ENCODE measurements around the gene TXNDC12. TPM values are rescaled to one million over a fixed set of nuclear protein-coding genes. Genes with fewer than 3 reads are reported as not detected.

The TXNDC12 gene
- total RNA-seq, 1 donor from 2014 or later = 85.7 TPM

DNA sequence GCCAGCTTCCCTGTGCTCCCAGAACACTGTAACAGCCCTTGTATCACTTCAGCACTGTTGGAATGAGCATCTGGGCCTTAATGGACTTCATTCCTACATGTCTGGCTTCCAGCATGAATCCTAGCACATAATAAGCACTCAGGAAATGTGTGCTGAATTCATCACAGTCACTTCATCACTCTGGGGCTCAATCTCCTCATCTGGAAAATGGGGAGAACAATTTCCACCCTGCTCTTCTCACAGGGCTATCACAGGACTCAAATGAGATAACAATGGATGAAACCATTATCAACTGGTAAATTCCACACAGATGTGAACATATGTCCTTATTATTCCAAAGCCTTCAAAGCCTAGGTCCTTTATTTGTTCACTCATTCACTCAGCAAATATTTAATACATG is 76.9 kb downstream of the TXNDC12 start:
- no peak for DNase-seq (ENCODE audit: low read depth)
- no peak overlapping the region for H3K4me3 ChIP-seq (ENCODE audit: low read depth, low read length)
- TF ChIP-seq, protein P1, sequence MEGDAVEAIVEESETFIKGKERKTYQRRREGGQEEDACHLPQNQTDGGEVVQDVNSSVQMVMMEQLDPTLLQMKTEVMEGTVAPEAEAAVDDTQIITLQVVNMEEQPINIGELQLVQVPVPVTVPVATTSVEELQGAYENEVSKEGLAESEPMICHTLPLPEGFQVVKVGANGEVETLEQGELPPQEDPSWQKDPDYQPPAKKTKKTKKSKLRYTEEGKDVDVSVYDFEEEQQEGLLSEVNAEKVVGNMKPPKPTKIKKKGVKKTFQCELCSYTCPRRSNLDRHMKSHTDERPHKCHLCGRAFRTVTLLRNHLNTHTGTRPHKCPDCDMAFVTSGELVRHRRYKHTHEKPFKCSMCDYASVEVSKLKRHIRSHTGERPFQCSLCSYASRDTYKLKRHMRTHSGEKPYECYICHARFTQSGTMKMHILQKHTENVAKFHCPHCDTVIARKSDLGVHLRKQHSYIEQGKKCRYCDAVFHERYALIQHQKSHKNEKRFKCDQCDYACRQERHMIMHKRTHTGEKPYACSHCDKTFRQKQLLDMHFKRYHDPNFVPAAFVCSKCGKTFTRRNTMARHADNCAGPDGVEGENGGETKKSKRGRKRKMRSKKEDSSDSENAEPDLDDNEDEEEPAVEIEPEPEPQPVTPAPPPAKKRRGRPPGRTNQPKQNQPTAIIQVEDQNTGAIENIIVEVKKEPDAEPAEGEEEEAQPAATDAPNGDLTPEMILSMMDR (conservative IDR thresholded peaks at IDR 0.05; ENCODE audit: low read depth, low read length) = no peak

DNA sequence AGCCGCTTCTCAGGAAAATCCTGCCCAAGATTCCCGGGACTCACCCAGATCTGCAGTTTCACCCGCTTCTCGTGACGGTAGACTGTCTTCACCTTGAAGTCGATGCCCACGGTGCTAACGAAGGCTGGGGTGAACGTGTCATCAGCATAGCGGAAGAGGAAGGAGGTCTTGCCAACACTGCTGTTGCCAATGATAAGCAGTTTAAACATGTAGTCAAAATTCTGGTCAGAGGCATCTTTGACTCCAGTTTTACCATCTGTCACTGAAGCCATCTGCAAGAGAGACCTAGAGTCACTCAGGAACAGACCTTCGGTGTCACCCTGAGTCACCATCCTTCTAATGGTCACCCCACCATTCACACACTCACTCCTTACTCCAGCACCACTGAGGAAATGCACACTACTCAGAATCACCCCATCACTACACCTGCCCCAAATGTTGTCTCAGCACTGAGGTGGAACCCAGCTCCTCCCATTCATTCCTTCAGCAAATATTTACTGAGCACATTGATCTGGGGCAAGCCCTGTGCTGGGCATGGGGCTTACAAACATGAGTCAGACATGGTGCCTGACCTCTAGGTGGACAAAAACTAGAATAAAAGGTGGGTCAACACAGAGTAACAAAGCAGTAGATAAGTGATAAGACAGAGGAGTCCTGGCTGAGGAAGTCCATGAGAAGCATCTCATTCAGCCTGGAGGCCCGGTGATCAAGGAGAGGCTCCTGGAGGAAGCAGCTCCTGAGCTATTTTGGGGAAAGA is 78.0 kb downstream of the TXNDC12 start:
- TF ChIP-seq, protein P1 (conservative IDR thresholded peaks at IDR 0.05; ENCODE audit: low read depth, low read length) = no peak
- no peak for DNase-seq (ENCODE audit: low read depth)

GRCh38 chr1:51973587-51974474 is 81.2 kb downstream of the TXNDC12 start:
- no peak for DNase-seq (ENCODE audit: low read depth)
- TF ChIP-seq, protein P1 (conservative IDR thresholded peaks at IDR 0.05; ENCODE audit: low read depth, low read length) = no peak
- no peak overlapping the region for H3K4me3 ChIP-seq (ENCODE audit: low read depth, low read length)

More for the DNA sequence above, 78.0 kb downstream of the TXNDC12 start:
- H3K4me3 ChIP-seq (ENCODE audit: low read depth, low read length) = no peak overlapping the region

Other genes starting within 250 kb of the TXNDC12 start
- gene NRDC, start 176.5 kb downstream of the TXNDC12 start, total RNA-seq = 46.0 and 52.4 TPM in 2 replicates
- 15.8 and 35.5 TPM in 2 replicates for gene RAB3B, start 64.5 kb downstream of the TXNDC12 start, total RNA-seq
- gene KTI12, start 21.4 kb downstream of the TXNDC12 start, total RNA-seq = 10.4 and 14.4 TPM in 2 replicates
- 47.4 and 65.8 TPM in 2 replicates for gene BTF3L4, start 1.1 kb upstream of the TXNDC12 start, total RNA-seq
- 9.8 and 17.6 TPM in 2 replicates for gene ZFYVE9, start 86.9 kb upstream of the TXNDC12 start, total RNA-seq